ENCODE results near the gene SLC27A1.

DNA sequence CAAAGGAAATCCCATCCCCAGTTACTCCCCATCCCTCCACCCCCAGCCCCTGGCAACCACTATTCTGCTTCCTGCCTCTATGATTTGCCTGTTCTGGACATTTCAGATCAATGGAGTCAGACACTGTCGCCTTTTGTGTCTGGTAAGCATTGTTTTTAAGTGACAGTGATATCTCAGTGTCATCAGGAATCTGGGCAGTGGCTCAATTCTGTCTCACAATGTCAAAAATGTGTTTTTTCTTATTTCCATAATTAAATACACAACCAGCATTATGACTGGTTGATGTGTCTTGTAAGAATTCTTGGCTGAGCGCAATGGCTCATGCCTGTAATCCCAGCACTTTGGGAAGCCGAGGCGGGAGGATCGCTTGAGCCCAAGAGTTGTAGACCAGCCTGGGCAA is 21.0 kb downstream of the SLC27A1 start:
- TF ChIP-seq, protein P1, sequence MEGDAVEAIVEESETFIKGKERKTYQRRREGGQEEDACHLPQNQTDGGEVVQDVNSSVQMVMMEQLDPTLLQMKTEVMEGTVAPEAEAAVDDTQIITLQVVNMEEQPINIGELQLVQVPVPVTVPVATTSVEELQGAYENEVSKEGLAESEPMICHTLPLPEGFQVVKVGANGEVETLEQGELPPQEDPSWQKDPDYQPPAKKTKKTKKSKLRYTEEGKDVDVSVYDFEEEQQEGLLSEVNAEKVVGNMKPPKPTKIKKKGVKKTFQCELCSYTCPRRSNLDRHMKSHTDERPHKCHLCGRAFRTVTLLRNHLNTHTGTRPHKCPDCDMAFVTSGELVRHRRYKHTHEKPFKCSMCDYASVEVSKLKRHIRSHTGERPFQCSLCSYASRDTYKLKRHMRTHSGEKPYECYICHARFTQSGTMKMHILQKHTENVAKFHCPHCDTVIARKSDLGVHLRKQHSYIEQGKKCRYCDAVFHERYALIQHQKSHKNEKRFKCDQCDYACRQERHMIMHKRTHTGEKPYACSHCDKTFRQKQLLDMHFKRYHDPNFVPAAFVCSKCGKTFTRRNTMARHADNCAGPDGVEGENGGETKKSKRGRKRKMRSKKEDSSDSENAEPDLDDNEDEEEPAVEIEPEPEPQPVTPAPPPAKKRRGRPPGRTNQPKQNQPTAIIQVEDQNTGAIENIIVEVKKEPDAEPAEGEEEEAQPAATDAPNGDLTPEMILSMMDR (IDR thresholded peaks at IDR 0.05; ENCODE audit: extremely low read depth in 1 of 2, insufficient read depth in 1 of 2, low read depth in 1 of 2, low read length in 2 of 2): no peak
- TF ChIP-seq, protein P2, sequence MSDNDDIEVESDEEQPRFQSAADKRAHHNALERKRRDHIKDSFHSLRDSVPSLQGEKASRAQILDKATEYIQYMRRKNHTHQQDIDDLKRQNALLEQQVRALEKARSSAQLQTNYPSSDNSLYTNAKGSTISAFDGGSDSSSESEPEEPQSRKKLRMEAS (IDR thresholded peaks at IDR 0.05; ENCODE audit: insufficient read depth, insufficient read length): no peak

All from endothelial cell of umbilical vein (primary cell).